GM21825 (cell line): ENCODE measurements around the gene CCDC85C.
"Not testable (repeated sequence)": the region's sequence is repeated elsewhere in the genome, so short reads cannot be mapped to it uniquely, and the experiment has no call there.

Experiments used
- ATAC-seq: cut with Tn5 transposase; IDR thresholded peaks from one replicate; pipeline ENCODE4 v1.9.1; 2021; ENCODE audit warnings: mild to moderate bottlenecking, moderate library complexity; ENCODE audit not compliant: unreplicated experiment

Gene CCDC85C

GRCh38 chr14:99603471-99604277 is at the start of gene CCDC85C:
TSS of gene CCDC85C (minus strand) at chr14:99604207. CDS start at chr14:99603959, 248 bp downstream.
- ATAC-seq = peak; percentile 1

- ATAC-seq = no peak
These were observed 48.1 kb upstream of the CCDC85C start for GRCh38 chr14:99651953-99652746.

GRCh38 chr14:99650189-99650588 is 46.2 kb upstream of the CCDC85C start:
- ATAC-seq = no peak

- no peak for ATAC-seq
These were observed 45.6 kb upstream of the CCDC85C start for GRCh38 chr14:99649643-99650042.

GRCh38 chr14:99649219-99649618 is 45.2 kb upstream of the CCDC85C start:
- no peak for ATAC-seq

GRCh38 chr14:99648027-99648784 is 44.2 kb upstream of the CCDC85C start:
- no peak for ATAC-seq

GRCh38 chr14:99647411-99647810 is 43.4 kb upstream of the CCDC85C start:
- ATAC-seq = no peak

- ATAC-seq = no peak
These were observed 41.8 kb upstream of the CCDC85C start for GRCh38 chr14:99645545-99646505.

- ATAC-seq = no peak
These were observed 40.9 kb upstream of the CCDC85C start, which contains the start of gene HHIPL1 for GRCh38 chr14:99644723-99645544. TSS of gene HHIPL1 (plus strand) at chr14:99645129. CDS start at chr14:99645208, 79 bp downstream.

GRCh38 chr14:99644035-99644587 is 40.1 kb upstream of the CCDC85C start:
- ATAC-seq = no peak

GRCh38 chr14:99643343-99643742 is 39.3 kb upstream of the CCDC85C start:
- no peak for ATAC-seq

GRCh38 chr14:99642771-99643170 is 38.8 kb upstream of the CCDC85C start:
- not testable (repeated sequence) for ATAC-seq

GRCh38 chr14:99637624-99638023 is 33.6 kb upstream of the CCDC85C start:
- ATAC-seq = no peak

GRCh38 chr14:99636487-99636886 is 32.5 kb upstream of the CCDC85C start:
- no peak for ATAC-seq

- no peak for ATAC-seq
These were observed 31.1 kb upstream of the CCDC85C start for GRCh38 chr14:99635116-99635515.

- ATAC-seq = no peak
These were observed 30.4 kb upstream of the CCDC85C start for GRCh38 chr14:99634443-99634842.

GRCh38 chr14:99633918-99634317 is 29.9 kb upstream of the CCDC85C start:
- no peak for ATAC-seq

- no peak for ATAC-seq
These were observed 29.1 kb upstream of the CCDC85C start for GRCh38 chr14:99633141-99633540.
